Endothelial cell of umbilical vein (primary cell): Measurements from ENCODE around the gene TAS1R1. TPM values are rescaled to one million over a fixed set of nuclear protein-coding genes. Genes with fewer than 3 reads are reported as not detected.

Experiments used
- BruUV-seq: library from RNA; stranded (reverse); fragments of 400-500 nt; replicated peaks from 2 replicates; lab custom pipeline; 2021; lab: Mats Ljungman, UMichigan
- CTCF ChIA-PET: fragments of 300-600, 350-600 bp; sonication (Branson Sonifier 250); formaldehyde crosslinking; loops from one replicate; lab custom pipeline; 2021; ENCODE audit warnings: antibody characterized with exemption, inconsistent platforms; lab: Charles Lee
- POLR2A ChIA-PET: fragments of 300-600, 350-600 bp; sonication (Branson Sonifier 250); formaldehyde crosslinking; loops from one replicate; lab custom pipeline; 2021; ENCODE audit warnings: antibody characterized with exemption, inconsistent platforms; lab: Charles Lee
- DNase-seq: peaks from one replicate; pipeline ENCODE4 v3.0.0-alpha.2; 2011; ENCODE audit warnings: low read depth, low spot score
- FAIRE-seq: peaks from 2 replicates; lab custom pipeline; 2011; peaks lifted over from hg19 to GRCh38; lab: Jason Lieb, UNC
- H2AFZ ChIP-seq: 2 replicates; pipeline ENCODE4 v1.6.0; 2012; ENCODE audit warnings: low read depth, low read length, control low read depth, inconsistent platforms
- H3K27ac ChIP-seq: 2 replicates; pipeline ENCODE4 v1.5.1; 2011; ENCODE audit warnings: low read depth, mild to moderate bottlenecking, control low read depth, low read length, moderate library complexity; ENCODE audit not compliant: insufficient read depth
- H3K27me3 ChIP-seq, 2 experiments: 2 replicates each; pipeline versions ENCODE4 v1.6.0 to v1.6.1; 2011; ENCODE audit warnings: low read length in 2 of 2, mixed read lengths in 1 of 2; ENCODE audit not compliant: control insufficient read depth in 2 of 2, insufficient read depth in 2 of 2
- H3K36me3 ChIP-seq, 2 experiments: 2 replicates in 1 of 2; 3 replicates in 1 of 2; pipeline ENCODE4 v1.5.1; 2011; ENCODE audit warnings: low read length in 2 of 2, mild to moderate bottlenecking in 1 of 2, moderate library complexity in 1 of 2; ENCODE audit not compliant: control insufficient read depth in 2 of 2, insufficient read depth in 2 of 2; ENCODE audit errors: extremely low read depth in 1 of 2
- H3K4me1 ChIP-seq: 3 replicates; pipeline ENCODE4 v1.5.1; 2011; ENCODE audit warnings: mild to moderate bottlenecking, low read length; ENCODE audit not compliant: control insufficient read depth, insufficient read depth; ENCODE audit errors: extremely low read depth
- H3K4me2 ChIP-seq: 2 replicates; pipeline ENCODE4 v1.6.1; 2011; ENCODE audit warnings: low read length, control low read depth, mixed read lengths; ENCODE audit not compliant: insufficient read depth
- H3K4me3 ChIP-seq, 3 experiments: fragments of 200-600 bp in 1 of 3; sonication (generic), shearing (Covaris generic) in 1 of 3; replicated peaks in 1 of 3; 2 replicates each; pipeline ENCODE4 v1.5.1; 2011 to 2016; ENCODE audit warnings: control low read depth in 3 of 3, low read length in 3 of 3, mild to moderate bottlenecking in 2 of 3, inconsistent platforms in 1 of 3, low read depth in 1 of 3, moderate library complexity in 1 of 3; ENCODE audit not compliant: insufficient read depth in 1 of 3
- H3K79me2 ChIP-seq: 2 replicates; pipeline ENCODE4 v1.6.0; 2012; ENCODE audit warnings: low read length, inconsistent platforms; ENCODE audit not compliant: control insufficient read depth, insufficient read depth
- H3K9ac ChIP-seq: replicated peaks from 2 replicates; pipeline ENCODE3; 2011; ENCODE audit warnings: low read length, control low read depth; ENCODE audit not compliant: insufficient read depth; ENCODE audit errors: extremely low read depth
- H3K9me1 ChIP-seq: replicated peaks from 3 replicates; pipeline ENCODE4 v1.6.0; 2011; ENCODE audit warnings: mild to moderate bottlenecking, low read length; ENCODE audit not compliant: control insufficient read depth, insufficient read depth; ENCODE audit errors: extremely low read depth
- H3K9me3 ChIP-seq: replicated peaks from 2 replicates; pipeline ENCODE4 v1.5.1; 2012; ENCODE audit warnings: low read length, inconsistent platforms; ENCODE audit not compliant: control insufficient read depth, insufficient read depth
- H4K20me1 ChIP-seq: replicated peaks from 2 replicates; pipeline ENCODE3; 2011; ENCODE audit warnings: mild to moderate bottlenecking, low read length; ENCODE audit not compliant: control insufficient read depth, insufficient read depth; ENCODE audit errors: extremely low read depth
- EZH2 ChIP-seq: IDR thresholded peaks from 2 replicates; pipeline ENCODE4 v1.6.1; 2012; ENCODE audit warnings: borderline replicate concordance, low read depth, mild to moderate bottlenecking, moderate library complexity, low read length, inconsistent platforms; ENCODE audit not compliant: severe bottlenecking
- FOS ChIP-seq: IDR thresholded peaks from 2 replicates; pipeline ENCODE4 v1.6.1; 2011; ENCODE audit warnings: mild to moderate bottlenecking, low read length, moderate library complexity, borderline replicate concordance; ENCODE audit not compliant: insufficient read depth
- GATA2 ChIP-seq: IDR thresholded peaks from 2 replicates; pipeline ENCODE4 v1.7.0; 2011; ENCODE audit warnings: low read depth, mild to moderate bottlenecking, moderate library complexity, mixed read lengths, low read length; ENCODE audit not compliant: insufficient read length, insufficient read depth
- JUN ChIP-seq: IDR thresholded peaks from 2 replicates; pipeline ENCODE4 v1.6.1; 2011; ENCODE audit warnings: borderline replicate concordance, low read depth; ENCODE audit not compliant: insufficient read length, insufficient read depth
- MYC ChIP-seq: IDR thresholded peaks from one replicate; pipeline ENCODE4 v1.6.1; 2011; ENCODE audit warnings: mild to moderate bottlenecking, low read depth, low read length
- POLR2A ChIP-seq: IDR thresholded peaks from 2 replicates; pipeline ENCODE4 v1.6.1; 2012; ENCODE audit warnings: low read depth, mild to moderate bottlenecking, control low read depth, low read length
- POLR2AphosphoS5 ChIP-seq: IDR thresholded peaks from 2 replicates; pipeline ENCODE4 v1.6.1; 2012; ENCODE audit warnings: low read depth, mild to moderate bottlenecking, control low read depth, low read length, moderate library complexity; ENCODE audit not compliant: insufficient read depth
- dilution Hi-C: fragments of 300-500 bp; cut with MboI; formaldehyde crosslinking; loops from one replicate; pipeline ENCODE4 v1.15.0; 2019; ENCODE audit warnings: low sequenced_read_pairs; ENCODE audit not compliant: extremely low pct_ligation_motif_present
- intact Hi-C: fragments of 100-400 bp; cut with micrococcal nuclease; formaldehyde crosslinking; loops from one replicate; pipeline ENCODE4 v1.10.0; 2022
- polyA plus RNA-seq, 4 experiments: library from polyadenylated mRNA; depleted of rRNA in 3 of 4; stranded (reverse) in 3 of 4; unstranded in 1 of 4; fragments of >200 nt; gene quantifications; 2 replicates each; pipeline versions ENCODE4 v1.2.1 to v1.2.3, GENCODE V29; 2011 to 2012; ENCODE audit warnings: missing spikeins in 1 of 4
- total RNA-seq: library from RNA; stranded (reverse); gene quantifications from 2 replicates; pipeline ENCODE4 v1.2.3, GENCODE V29; 2021
- TF ChIP-seq, protein P1 (sequence below): IDR thresholded peaks from 2 replicates; pipeline ENCODE4 v1.6.1; 2011; ENCODE audit not compliant: insufficient read depth, insufficient read length
- TF ChIP-seq, protein P2 (sequence below), 2 donors: IDR thresholded peaks; 1 replicate in 1 of 2; 2 replicates in 1 of 2; pipeline ENCODE4 v1.5.1; 2011; ENCODE audit warnings: low read length in 2 of 2, mild to moderate bottlenecking in 2 of 2, moderate library complexity in 2 of 2, control low read depth in 1 of 2, inconsistent platforms in 1 of 2, low read depth in 1 of 2; ENCODE audit not compliant: insufficient read depth in 1 of 2; ENCODE audit errors: extremely low read depth in 1 of 2

The TAS1R1 gene
- total and polyA plus RNA-seq, 2 donors (not counting 3 experiments of a cell fraction or from before 2014, with no cell fraction given), result not detected

DNA sequence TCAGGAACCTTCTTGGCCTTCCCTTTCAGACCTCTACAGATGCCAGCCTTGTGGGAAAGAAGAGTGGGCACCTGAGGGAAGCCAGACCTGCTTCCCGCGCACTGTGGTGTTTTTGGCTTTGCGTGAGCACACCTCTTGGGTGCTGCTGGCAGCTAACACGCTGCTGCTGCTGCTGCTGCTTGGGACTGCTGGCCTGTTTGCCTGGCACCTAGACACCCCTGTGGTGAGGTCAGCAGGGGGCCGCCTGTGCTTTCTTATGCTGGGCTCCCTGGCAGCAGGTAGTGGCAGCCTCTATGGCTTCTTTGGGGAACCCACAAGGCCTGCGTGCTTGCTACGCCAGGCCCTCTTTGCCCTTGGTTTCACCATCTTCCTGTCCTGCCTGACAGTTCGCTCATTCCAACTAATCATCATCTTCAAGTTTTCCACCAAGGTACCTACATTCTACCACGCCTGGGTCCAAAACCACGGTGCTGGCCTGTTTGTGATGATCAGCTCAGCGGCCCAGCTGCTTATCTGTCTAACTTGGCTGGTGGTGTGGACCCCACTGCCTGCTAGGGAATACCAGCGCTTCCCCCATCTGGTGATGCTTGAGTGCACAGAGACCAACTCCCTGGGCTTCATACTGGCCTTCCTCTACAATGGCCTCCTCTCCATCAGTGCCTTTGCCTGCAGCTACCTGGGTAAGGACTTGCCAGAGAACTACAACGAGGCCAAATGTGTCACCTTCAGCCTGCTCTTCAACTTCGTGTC lies 23.7 kb downstream of the TAS1R1 start:
- H3K9me1 ChIP-seq, result no peaks in the 10 kb centered on the region
- POLR2A ChIA-PET, result interaction anchor here (2.0 kb wide), 1 partner anchor 25 kb away, joined by 5 read pairs; no protein-coding TSS in a partner anchor
- no TSS peak for BruUV-seq
- H3K27ac ChIP-seq, result no peak overlapping the region
- dilution Hi-C loops (no loop called here), intact Hi-C loops (loop anchor here (1.0 kb wide), 2 partner anchors 24 to 47 kb away; partner anchors contain the start of gene NOL9)
- DNase-seq, result no peak
- CTCF ChIA-PET, result interaction anchor here (1.1 kb wide), 1 partner anchor 16 kb away, joined by 4 read pairs; no protein-coding TSS in a partner anchor
- no peaks in the 10 kb centered on the region for H3K36me3 ChIP-seq
- no peaks in the 10 kb centered on the region for H4K20me1 ChIP-seq
- peaks cover 11% of the 10 kb centered on the region for H3K79me2 ChIP-seq
- H3K4me2 ChIP-seq, result no peak overlapping the region
- H3K27me3 ChIP-seq, result no peaks in the 10 kb centered on the region
- H3K4me3 ChIP-seq, result no peak overlapping the region
- no peaks in the 10 kb centered on the region for H3K9me3 ChIP-seq
- H3K9ac ChIP-seq, result no peak overlapping the region
- no peak for FAIRE-seq
- H3K4me1 ChIP-seq, result peaks cover 14% of the 10 kb centered on the region
- peak overlapping the region; percentile 91 for H2AFZ ChIP-seq
- TF ChIP-seq, protein P1, sequence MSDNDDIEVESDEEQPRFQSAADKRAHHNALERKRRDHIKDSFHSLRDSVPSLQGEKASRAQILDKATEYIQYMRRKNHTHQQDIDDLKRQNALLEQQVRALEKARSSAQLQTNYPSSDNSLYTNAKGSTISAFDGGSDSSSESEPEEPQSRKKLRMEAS, result no peak
- no peak for TF ChIP-seq FOS
- TF ChIP-seq EZH2, result no peak
- TF ChIP-seq POLR2AphosphoS5, result no peak
- TF ChIP-seq, protein P2, sequence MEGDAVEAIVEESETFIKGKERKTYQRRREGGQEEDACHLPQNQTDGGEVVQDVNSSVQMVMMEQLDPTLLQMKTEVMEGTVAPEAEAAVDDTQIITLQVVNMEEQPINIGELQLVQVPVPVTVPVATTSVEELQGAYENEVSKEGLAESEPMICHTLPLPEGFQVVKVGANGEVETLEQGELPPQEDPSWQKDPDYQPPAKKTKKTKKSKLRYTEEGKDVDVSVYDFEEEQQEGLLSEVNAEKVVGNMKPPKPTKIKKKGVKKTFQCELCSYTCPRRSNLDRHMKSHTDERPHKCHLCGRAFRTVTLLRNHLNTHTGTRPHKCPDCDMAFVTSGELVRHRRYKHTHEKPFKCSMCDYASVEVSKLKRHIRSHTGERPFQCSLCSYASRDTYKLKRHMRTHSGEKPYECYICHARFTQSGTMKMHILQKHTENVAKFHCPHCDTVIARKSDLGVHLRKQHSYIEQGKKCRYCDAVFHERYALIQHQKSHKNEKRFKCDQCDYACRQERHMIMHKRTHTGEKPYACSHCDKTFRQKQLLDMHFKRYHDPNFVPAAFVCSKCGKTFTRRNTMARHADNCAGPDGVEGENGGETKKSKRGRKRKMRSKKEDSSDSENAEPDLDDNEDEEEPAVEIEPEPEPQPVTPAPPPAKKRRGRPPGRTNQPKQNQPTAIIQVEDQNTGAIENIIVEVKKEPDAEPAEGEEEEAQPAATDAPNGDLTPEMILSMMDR (IDR thresholded peaks at IDR 0.05; ENCODE audit: extremely low read depth in 1 of 2, insufficient read depth in 1 of 2, low read depth in 1 of 2, low read length in 2 of 2), result no peak
- TF ChIP-seq JUN, result no peak
- no peak for TF ChIP-seq POLR2A
- TF ChIP-seq GATA2, result no peak
- TF ChIP-seq MYC, result no peak
